SK-N-SH (cell line): ENCODE data around the gene USO1. TPM values are rescaled to one million over a fixed set of nuclear protein-coding genes. Genes with fewer than 3 reads are reported as not detected.

Experiments
- CTCF ChIA-PET: fragments of 300-600, 350-600 bp; formaldehyde crosslinking; extraction: SDS; loops from one replicate; lab custom pipeline; 2021; lab: Yijun Ruan, JAX
- POLR2A ChIA-PET: fragments of 350-600 bp; sonication (Branson Sonifier 250); formaldehyde crosslinking; extraction: SDS; loops from one replicate; lab custom pipeline; 2020; ENCODE audit warnings: antibody characterized with exemption, inconsistent platforms; lab: Yijun Ruan, JAX
- DNase-seq: peaks from one replicate; pipeline ENCODE4 v3.0.0; 2012
- H2AFZ ChIP-seq: fragments of 200-600 bp; sonication (generic); 2 replicates; pipeline ENCODE4 v1.8.1; 2016; ENCODE audit warnings: antibody characterized with exemption, mild to moderate bottlenecking, low read depth
- H3F3A ChIP-seq: fragments of 200-600 bp; sonication (generic); replicated peaks from 2 replicates; pipeline ENCODE3; 2016; ENCODE audit warnings: antibody characterized with exemption, mild to moderate bottlenecking; ENCODE audit not compliant: insufficient read depth
- H3K27ac ChIP-seq, 2 experiments: fragments of 200-500 bp in 1 of 2; fragments of 200-600 bp in 1 of 2; sonication (Bioruptor generic) in 1 of 2; sonication (generic), shearing (Covaris generic) in 1 of 2; 2 replicates each; pipeline versions ENCODE4 v1.5.1 to v1.6.1; 2014 to 2016; ENCODE audit warnings: low read depth in 2 of 2, inconsistent platforms in 1 of 2, low read length in 1 of 2, mild to moderate bottlenecking in 1 of 2, mixed read lengths in 1 of 2
- H3K27me3 ChIP-seq: fragments of 200-600 bp; sonication (generic), shearing (Covaris generic); 2 replicates; pipeline ENCODE4 v1.6.1; 2016; ENCODE audit warnings: mixed run types; ENCODE audit not compliant: insufficient read depth
- H3K36me3 ChIP-seq, 2 experiments: fragments of 200-500 bp in 1 of 2; fragments of 200-600 bp in 1 of 2; sonication (Bioruptor generic) in 1 of 2; sonication (generic) in 1 of 2; replicated peaks in 1 of 2; 2 replicates each; pipeline versions ENCODE3 to v1.5.1; 2014 to 2016; ENCODE audit warnings: low read length in 1 of 2, mild to moderate bottlenecking in 1 of 2; ENCODE audit not compliant: insufficient read depth in 2 of 2, control insufficient read depth in 1 of 2
- H3K4me1 ChIP-seq, 2 experiments: fragments of 200-500 bp in 1 of 2; fragments of 200-600 bp in 1 of 2; sonication (Bioruptor generic) in 1 of 2; sonication (generic), shearing (Covaris generic) in 1 of 2; 2 replicates each; pipeline versions ENCODE4 v1.5.1 to v1.6.1; 2014 to 2016; ENCODE audit warnings: low read depth in 1 of 2, low read length in 1 of 2, mixed run types in 1 of 2; ENCODE audit not compliant: insufficient read depth in 2 of 2, control insufficient read depth in 1 of 2
- H3K4me2 ChIP-seq: fragments of 200-600 bp; sonication (generic), shearing (Covaris generic); 2 replicates; pipeline ENCODE4 v1.6.1; 2017; ENCODE audit warnings: mixed run types
- H3K4me3 ChIP-seq, 2 experiments: fragments of 200-500 bp in 1 of 2; fragments of 200-600 bp in 1 of 2; sonication (Bioruptor generic) in 1 of 2; sonication (generic), shearing (Covaris generic) in 1 of 2; 2 replicates each; pipeline versions ENCODE4 v1.5.1 to v1.8.1; 2014 to 2016; ENCODE audit warnings: low read depth in 2 of 2, inconsistent platforms in 1 of 2, low read length in 1 of 2, mild to moderate bottlenecking in 1 of 2, mixed read lengths in 1 of 2, moderate library complexity in 1 of 2
- H3K79me2 ChIP-seq: fragments of 200-600 bp; sonication (generic); 2 replicates; pipeline ENCODE4 v1.8.1; 2017; ENCODE audit warnings: mild to moderate bottlenecking; ENCODE audit not compliant: insufficient read depth
- H3K9ac ChIP-seq: fragments of 200-600 bp; sonication (generic); 2 replicates; pipeline ENCODE4 v1.6.1; 2017; ENCODE audit warnings: mixed run types
- H3K9me2 ChIP-seq: fragments of 200-600 bp; sonication (generic); 2 replicates; pipeline ENCODE4 v1.6.1; 2017; ENCODE audit warnings: mixed run types
- H3K9me3 ChIP-seq: fragments of 200-600 bp; sonication (generic); 2 replicates; pipeline ENCODE4 v1.6.1; 2017; ENCODE audit warnings: mixed run types, mild to moderate bottlenecking, moderate library complexity
- H4K20me1 ChIP-seq: fragments of 200-600 bp; sonication (generic); 2 replicates; pipeline ENCODE4 v1.6.1; 2017; ENCODE audit warnings: mild to moderate bottlenecking, mixed run types; ENCODE audit not compliant: insufficient read depth
- CHD2 ChIP-seq: fragments of 150-350 bp; IDR thresholded peaks from 2 replicates; pipeline ENCODE4 v1.6.1; 2018; ENCODE audit warnings: low read length; ENCODE audit not compliant: partially characterized antibody
- CTCF ChIP-seq: fragments of 200-600 bp; sonication (generic); IDR thresholded peaks from 2 replicates; pipeline ENCODE4 v1.6.1; 2017; ENCODE audit warnings: antibody characterized with exemption, mild to moderate bottlenecking, moderate library complexity
- ELF1 ChIP-seq: IDR thresholded peaks from 2 replicates; pipeline ENCODE4 v1.4.0; 2012
- EP300 ChIP-seq, 2 experiments: IDR thresholded peaks; 2 replicates each; pipeline versions ENCODE4 v1.4.0 to v1.6.1; 2012; ENCODE audit warnings: borderline replicate concordance in 1 of 2, low read depth in 1 of 2, low read length in 1 of 2
- EZH2phosphoT487 ChIP-seq: fragments of 200-600 bp; sonication (generic); IDR thresholded peaks from 2 replicates; pipeline ENCODE4 v1.6.1; 2017; ENCODE audit warnings: low read depth, mixed run types, mild to moderate bottlenecking, antibody characterized with exemption, moderate library complexity, borderline replicate concordance
- FOXM1 ChIP-seq: IDR thresholded peaks from 2 replicates; pipeline ENCODE4 v1.4.0; 2012; ENCODE audit warnings: low read depth, mild to moderate bottlenecking
- GATA2 ChIP-seq: sonication (generic); formaldehyde crosslinking; IDR thresholded peaks from 2 replicates; pipeline ENCODE4 v1.5.0; 2020; ENCODE audit warnings: mild to moderate bottlenecking, missing genetic modification reagents
- MEF2A ChIP-seq: IDR thresholded peaks from 2 replicates; pipeline ENCODE4 v1.4.0; 2012; ENCODE audit warnings: low read depth, borderline replicate concordance
- MXI1 ChIP-seq: IDR thresholded peaks from 2 replicates; pipeline ENCODE4 v1.6.1; 2012; ENCODE audit warnings: mild to moderate bottlenecking, low read depth, low read length, improper control_type of control experiment
- NRF1 ChIP-seq: IDR thresholded peaks from 2 replicates; pipeline ENCODE4 v1.6.1; 2012; ENCODE audit warnings: low read depth, mild to moderate bottlenecking, low read length
- RFX5 ChIP-seq: IDR thresholded peaks from 2 replicates; pipeline ENCODE4 v1.6.1; 2012; ENCODE audit warnings: mild to moderate bottlenecking, improper control_type of control experiment, low read length
- SIN3A ChIP-seq: IDR thresholded peaks from 2 replicates; pipeline ENCODE4 v1.6.1; 2012; ENCODE audit warnings: low read depth, mild to moderate bottlenecking, low read length, moderate library complexity, borderline replicate concordance
- SMC3 ChIP-seq: IDR thresholded peaks from 2 replicates; pipeline ENCODE4 v1.6.1; 2012; ENCODE audit warnings: low read depth, low read length, improper control_type of control experiment
- TCF12 ChIP-seq: IDR thresholded peaks from 2 replicates; pipeline ENCODE4 v1.4.0; 2012
- TEAD4 ChIP-seq: IDR thresholded peaks from 2 replicates; pipeline ENCODE4 v1.4.0; 2012; ENCODE audit warnings: mild to moderate bottlenecking, borderline replicate concordance; ENCODE audit not compliant: insufficient read depth
- USF2 ChIP-seq: fragments of 150-350 bp; IDR thresholded peaks from 2 replicates; pipeline ENCODE4 v1.6.1; 2017; ENCODE audit warnings: antibody characterized with exemption, low read length, low read depth, borderline replicate concordance
- WGBS: methylation state at CpG from one replicate; pipeline ENCODE4 v1.1.6; 2017; ENCODE audit warnings: low lambda C conversion rate; 5-methylcytosine and 5-hydroxymethylcytosine counted together
- polyA plus RNA-seq, 3 experiments: library from polyadenylated mRNA; depleted of rRNA; stranded (reverse); fragments of >200 nt; gene quantifications; 2 replicates each; pipeline ENCODE4 v1.2.3, GENCODE V29; 2012

Gene USO1
- polyA plus RNA-seq, 1 of the 3 experiments (the other 2 are of a cell fraction): 25.6 TPM

- CTCF ChIA-PET: no interaction called here
- 98% methylated on average over 3 of the region's 3 CpGs for WGBS
Observed at GRCh38 chr4:75696581-75696980, 27.8 kb upstream of the USO1 start.

GRCh38 chr4:75698162-75698962 lies 26.0 kb upstream of the USO1 start:
- Histone ChIP-seq H3K79me2 (no peaks in the 10 kb centered on the region), H3K4me2 (no peak overlapping the region), H3K9ac (no peak overlapping the region), H3K27ac (no peak overlapping the region), H3K36me3 (no peaks in the 10 kb centered on the region), H3K27me3 (no peaks in the 10 kb centered on the region), H3K9me2 (no peaks in the 10 kb centered on the region), H2AFZ (no peak overlapping the region), H3K4me1 (peaks cover 0 to 6% of the 10 kb centered on the region in 2 experiments; a peak in 1 of 4 replicates), H3K4me3 (no peak overlapping the region), H4K20me1 (no peaks in the 10 kb centered on the region), H3K9me3 (no peaks in the 10 kb centered on the region), H3F3A (no peaks in the 10 kb centered on the region)
- POLR2A ChIA-PET: no interaction called here
- CTCF ChIA-PET: no interaction called here
- no peak for TF ChIP-seq NRF1
- TF ChIP-seq ELF1: no peak
- no peak for TF ChIP-seq TEAD4
- TF ChIP-seq TCF12: no peak
- no peak for TF ChIP-seq RFX5
- no peak for TF ChIP-seq MXI1
- TF ChIP-seq SMC3: no peak
- TF ChIP-seq GATA2 (CRISPR knock-in tag): no peak
- no peak for TF ChIP-seq CHD2
- TF ChIP-seq EZH2phosphoT487: no peak
- TF ChIP-seq SIN3A: no peak
- TF ChIP-seq USF2: no peak
- no peak for TF ChIP-seq CTCF
- no peak for TF ChIP-seq EP300 (IDR thresholded peaks at IDR 0.05; ENCODE audit: borderline replicate concordance in 1 of 2, low read depth in 1 of 2, low read length in 1 of 2)
- TF ChIP-seq FOXM1: no peak
- WGBS: 82% methylated on average over 6 of the region's 6 CpGs
- no peak for DNase-seq

More at GRCh38 chr4:75696581-75696980, 27.8 kb upstream of the USO1 start:
- Histone ChIP-seq H3K4me2 (no peak overlapping the region), H4K20me1 (no peaks in the 10 kb centered on the region), H3K9me3 (no peaks in the 10 kb centered on the region), H3K79me2 (no peaks in the 10 kb centered on the region), H3F3A (no peaks in the 10 kb centered on the region), H2AFZ (no peak overlapping the region), H3K9me2 (no peaks in the 10 kb centered on the region), H3K4me3 (no peak overlapping the region), H3K27ac (no peak overlapping the region), H3K4me1 (no peaks in the 10 kb centered on the region), H3K9ac (no peak overlapping the region)
- no peak for DNase-seq
- POLR2A ChIA-PET: no interaction called here
- TF ChIP-seq TCF12: no peak
- TF ChIP-seq MEF2A: no peak
- no peak for TF ChIP-seq SIN3A
- TF ChIP-seq ELF1: no peak
- TF ChIP-seq, all 33 proteins: peak for 0
- H3K36me3 ChIP-seq: no peaks in the 10 kb centered on the region
- no peaks in the 10 kb centered on the region for H3K27me3 ChIP-seq
